WTC11 (cell line): ENCODE results near the gene STXBP6. TPM values are rescaled to one million over a fixed set of nuclear protein-coding genes. Genes with fewer than 3 reads are reported as not detected.
A peak's percentile ranks its signal among the peaks of the same experiment; 100 is the strongest.

Experiments used
- ATAC-seq: fragments of 200-7000 bp; cut with Tn5 transposase; 2 replicates; pipeline ENCODE4 v1.10.0; 2021; ENCODE audit warnings: mild to moderate bottlenecking, moderate library complexity
- CTCF ChIA-PET: fragments of 300-600 bp; sonication (Branson Sonifier 250); formaldehyde crosslinking; loops from one replicate; lab custom pipeline; 2021; ENCODE audit warnings: antibody characterized with exemption; lab: Charles Lee
- POLR2A ChIA-PET: fragments of 350-600 bp; sonication (Branson Sonifier 250); formaldehyde crosslinking; loops from one replicate; lab custom pipeline; 2021; ENCODE audit warnings: antibody characterized with exemption; lab: Charles Lee
- DNase-seq: peaks from one replicate; pipeline ENCODE4 v3.0.0; 2021; ENCODE audit warnings: low spot score
- H3K27ac Mint-ChIP-seq: 2 replicates; pipeline ENCODE4 v1.8.0; 2021; ENCODE audit warnings: mixed read lengths
- H3K27me3 Mint-ChIP-seq: 2 replicates; pipeline ENCODE4 v1.8.0; 2021; ENCODE audit warnings: low read depth, mild to moderate bottlenecking, moderate library complexity, mixed read lengths
- H3K36me3 Mint-ChIP-seq: 2 replicates; pipeline ENCODE4 v1.8.0; 2021; ENCODE audit warnings: mixed read lengths
- H3K4me1 Mint-ChIP-seq: 2 replicates; pipeline ENCODE4 v1.8.0; 2022; ENCODE audit warnings: mixed read lengths
- H3K4me3 Mint-ChIP-seq: 2 replicates; pipeline ENCODE4 v1.8.0; 2021; ENCODE audit warnings: mild to moderate bottlenecking, moderate library complexity, mixed read lengths
- H3K9me3 Mint-ChIP-seq: 2 replicates; pipeline ENCODE4 v1.8.0; 2021; ENCODE audit warnings: mixed read lengths
- EMX1 ChIP-seq: fragments of 250-450 bp; sonication (Bioruptor Pico); IDR thresholded peaks from 2 replicates; pipeline ENCODE4 v1.8.0; 2021; ENCODE audit warnings: mild to moderate bottlenecking
- FOXK1 ChIP-seq: sonication (generic); formaldehyde crosslinking; IDR thresholded peaks from 2 replicates; pipeline ENCODE4 v1.8.0; 2022; ENCODE audit warnings: mild to moderate bottlenecking, moderate library complexity, missing genetic modification reagents
- GABPB1 ChIP-seq: sonication (generic); formaldehyde crosslinking; IDR thresholded peaks from 2 replicates; pipeline ENCODE4 v1.8.1; 2023; ENCODE audit warnings: mild to moderate bottlenecking, missing genetic modification reagents
- GRHL2 ChIP-seq: fragments of 250-450 bp; sonication (Bioruptor Pico); IDR thresholded peaks from 2 replicates; pipeline ENCODE4 v1.8.0; 2022; ENCODE audit warnings: mild to moderate bottlenecking, moderate library complexity; ENCODE audit not compliant: insufficient replicate concordance, severe bottlenecking
- GTF2I ChIP-seq: fragments of 250-450 bp; sonication (Bioruptor Pico); conservative IDR thresholded peaks from 2 replicates; pipeline ENCODE4 v1.4.0; 2021; ENCODE audit warnings: mild to moderate bottlenecking
- HMGA2 ChIP-seq: fragments of 250-450 bp; sonication (Bioruptor Pico); IDR thresholded peaks from 2 replicates; pipeline ENCODE4 v1.4.0; 2021; ENCODE audit warnings: mild to moderate bottlenecking, moderate library complexity
- SOX15 ChIP-seq: fragments of 250-450 bp; sonication (Bioruptor Pico); IDR thresholded peaks from 2 replicates; pipeline ENCODE4 v1.9.0; 2021; ENCODE audit warnings: mild to moderate bottlenecking
- TP53 ChIP-seq: sonication (generic); formaldehyde crosslinking; IDR thresholded peaks from 2 replicates; pipeline ENCODE4 v1.8.1; 2023; ENCODE audit warnings: mild to moderate bottlenecking, missing genetic modification reagents
- ZNF121 ChIP-seq: sonication (generic); formaldehyde crosslinking; IDR thresholded peaks from 2 replicates; pipeline ENCODE4 v1.8.0; 2023; ENCODE audit warnings: missing genetic modification reagents
- ZNF219 ChIP-seq: sonication (generic); formaldehyde crosslinking; IDR thresholded peaks from 2 replicates; pipeline ENCODE4 v1.8.0; 2023; ENCODE audit warnings: missing genetic modification reagents, mild to moderate bottlenecking, borderline replicate concordance
- ZNF396 ChIP-seq: fragments of 250-450 bp; sonication (Bioruptor Pico); IDR thresholded peaks from 2 replicates; pipeline ENCODE4 v1.8.0; 2021; ENCODE audit warnings: mild to moderate bottlenecking, moderate library complexity, borderline replicate concordance
- total RNA-seq: library from RNA; stranded (reverse); gene quantifications from 3 replicates; pipeline ENCODE4 v1.2.3, GENCODE V29; 2021
- TF ChIP-seq, protein P1 (sequence below): sonication (generic); formaldehyde crosslinking; IDR thresholded peaks from 2 replicates; pipeline ENCODE4 v1.8.1; 2023; ENCODE audit warnings: mild to moderate bottlenecking, moderate library complexity, missing genetic modification reagents
- TF ChIP-seq, protein P2 (sequence below): sonication (generic); formaldehyde crosslinking; conservative IDR thresholded peaks from 2 replicates; pipeline ENCODE4 v1.8.1; 2023; ENCODE audit warnings: mild to moderate bottlenecking, low read depth, missing genetic modification reagents, moderate library complexity
- TF ChIP-seq, protein P3 (sequence below): sonication (generic); formaldehyde crosslinking; IDR thresholded peaks from 2 replicates; pipeline ENCODE4 v1.8.0; 2022; ENCODE audit warnings: mild to moderate bottlenecking, missing genetic modification reagents

Gene STXBP6
- total RNA-seq, 1 experiment from 2014 or later: 4.2 TPM

DNA sequence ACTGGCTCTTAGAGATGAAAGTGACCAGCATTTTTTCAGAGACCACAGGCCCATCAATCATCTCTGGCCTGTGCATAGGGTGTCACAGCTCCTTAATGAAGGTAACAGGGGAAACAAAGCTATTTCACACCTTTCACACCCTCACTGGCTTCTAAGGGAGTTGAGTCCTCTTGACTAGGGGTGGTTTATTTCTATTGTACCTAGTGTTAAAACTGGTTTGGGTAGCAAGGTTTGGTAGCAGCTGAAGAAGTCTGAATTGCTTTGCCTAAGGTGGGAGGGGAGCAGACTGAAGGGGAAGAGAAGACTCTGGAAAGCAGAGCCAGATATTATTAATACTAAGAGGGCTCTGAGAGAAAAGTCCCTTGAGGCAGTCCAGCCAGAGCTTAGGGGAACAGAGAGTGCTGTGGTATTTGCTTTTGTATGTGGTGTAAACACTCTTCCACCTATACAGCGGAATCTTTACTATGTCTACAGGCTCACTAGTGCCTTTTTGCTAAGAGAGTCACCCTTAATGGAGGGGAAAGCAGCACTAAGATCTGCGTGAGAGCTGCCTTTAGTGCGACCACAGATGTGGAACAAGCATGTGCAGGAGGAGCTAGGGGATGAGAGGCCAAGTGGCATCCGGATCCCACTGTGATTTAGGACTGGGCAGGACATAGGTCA lies 95.8 kb downstream of the STXBP6 start:
- H3K36me3 Mint-ChIP-seq: peaks cover 4% of the 10 kb centered on the region; the same call in 1 of the 2 replicates
- POLR2A ChIA-PET: no interaction called here

DNA sequence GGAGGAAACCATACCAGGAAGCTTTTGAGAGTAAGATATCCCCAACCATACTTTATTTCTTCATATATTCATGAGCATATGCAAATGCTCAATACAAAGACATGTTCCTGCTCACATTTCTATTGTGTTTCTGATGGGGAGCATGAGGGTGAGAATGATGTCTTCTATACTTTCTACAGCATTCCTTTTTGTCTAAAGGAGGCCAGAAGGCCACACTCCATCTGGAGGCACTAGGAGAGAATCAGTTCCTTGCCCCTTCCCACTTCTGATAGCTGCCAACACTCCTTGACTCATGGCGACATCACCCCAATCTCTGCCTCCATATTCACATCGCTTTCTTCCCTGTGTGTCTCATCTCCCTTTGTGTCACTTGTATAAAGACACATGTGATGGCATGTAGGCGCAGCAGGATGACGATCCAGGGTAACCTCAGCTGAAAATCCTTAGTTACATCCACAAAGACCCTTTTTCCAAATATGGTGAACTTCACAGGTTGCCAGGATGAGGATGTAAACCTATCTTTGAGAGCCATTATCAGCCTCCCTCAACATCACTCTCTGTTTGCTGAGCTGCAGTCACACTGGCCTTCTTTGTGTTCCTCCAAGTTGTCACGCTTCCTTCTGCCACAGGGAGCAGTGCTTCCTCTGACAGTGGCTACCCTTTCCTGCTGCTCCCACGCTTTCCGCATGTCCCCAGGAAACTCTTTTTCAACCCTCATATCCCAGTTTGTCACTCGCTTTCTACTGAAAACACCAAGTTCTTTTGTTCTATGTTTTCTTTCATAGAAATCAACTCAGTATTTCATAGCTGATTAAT lies 96.9 kb downstream of the STXBP6 start:
- ATAC-seq (peak; percentile 97), DNase-seq (peak; percentile 49)
- peak overlapping the region; percentile 36; the same call in 1 of the 2 replicates for H3K27ac Mint-ChIP-seq
- H3K27me3 Mint-ChIP-seq: no peaks in the 10 kb centered on the region
- no peak overlapping the region for H3K4me3 Mint-ChIP-seq
- H3K4me1 Mint-ChIP-seq: peaks cover 33% of the 10 kb centered on the region
- peaks cover 4% of the 10 kb centered on the region; the same call in 1 of the 2 replicates for H3K36me3 Mint-ChIP-seq
- peaks cover 11% of the 10 kb centered on the region for H3K9me3 Mint-ChIP-seq
- CTCF ChIA-PET: interaction anchor here (0.8 to 1.4 kb wide), 4 partner anchors 10 to 1055 kb away, joined by 3 to 6 read pairs (median 4); no protein-coding TSS in a partner anchor
- POLR2A ChIA-PET: no interaction called here
- TF ChIP-seq HMGA2 (CRISPR knock-in tag): no peak
- TF ChIP-seq GABPB1 (CRISPR knock-in tag): peak; percentile 46; the same call in 1 of the 2 replicates

More for the DNA sequence above, 95.8 kb downstream of the STXBP6 start:
- ATAC-seq: no peak
- Mint-ChIP-seq H3K27me3 (no peaks in the 10 kb centered on the region), H3K27ac (no peak overlapping the region), H3K4me3 (no peak overlapping the region)
- no peak for TF ChIP-seq SOX15 (CRISPR knock-in tag)
- TF ChIP-seq, protein P1, sequence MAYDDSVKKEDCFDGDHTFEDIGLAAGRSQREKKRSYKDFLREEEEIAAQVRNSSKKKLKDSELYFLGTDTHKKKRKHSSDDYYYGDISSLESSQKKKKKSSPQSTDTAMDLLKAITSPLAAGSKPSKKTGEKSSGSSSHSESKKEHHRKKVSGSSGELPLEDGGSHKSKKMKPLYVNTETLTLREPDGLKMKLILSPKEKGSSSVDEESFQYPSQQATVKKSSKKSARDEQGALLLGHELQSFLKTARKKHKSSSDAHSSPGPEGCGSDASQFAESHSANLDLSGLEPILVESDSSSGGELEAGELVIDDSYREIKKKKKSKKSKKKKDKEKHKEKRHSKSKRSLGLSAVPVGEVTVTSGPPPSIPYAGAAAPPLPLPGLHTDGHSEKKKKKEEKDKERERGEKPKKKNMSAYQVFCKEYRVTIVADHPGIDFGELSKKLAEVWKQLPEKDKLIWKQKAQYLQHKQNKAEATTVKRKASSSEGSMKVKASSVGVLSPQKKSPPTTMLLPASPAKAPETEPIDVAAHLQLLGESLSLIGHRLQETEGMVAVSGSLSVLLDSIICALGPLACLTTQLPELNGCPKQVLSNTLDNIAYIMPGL: no peak
- TF ChIP-seq, all 79 proteins: peak for 0
- Mint-ChIP-seq H3K4me1 (peaks cover 36% of the 10 kb centered on the region), H3K9me3 (peaks cover 11% of the 10 kb centered on the region)
- DNase-seq: no peak
- CTCF ChIA-PET: interaction anchor here (0.8 to 1.4 kb wide), 2 partner anchors 26 to 148 kb away, joined by 3 to 6 read pairs; no protein-coding TSS in a partner anchor

DNA sequence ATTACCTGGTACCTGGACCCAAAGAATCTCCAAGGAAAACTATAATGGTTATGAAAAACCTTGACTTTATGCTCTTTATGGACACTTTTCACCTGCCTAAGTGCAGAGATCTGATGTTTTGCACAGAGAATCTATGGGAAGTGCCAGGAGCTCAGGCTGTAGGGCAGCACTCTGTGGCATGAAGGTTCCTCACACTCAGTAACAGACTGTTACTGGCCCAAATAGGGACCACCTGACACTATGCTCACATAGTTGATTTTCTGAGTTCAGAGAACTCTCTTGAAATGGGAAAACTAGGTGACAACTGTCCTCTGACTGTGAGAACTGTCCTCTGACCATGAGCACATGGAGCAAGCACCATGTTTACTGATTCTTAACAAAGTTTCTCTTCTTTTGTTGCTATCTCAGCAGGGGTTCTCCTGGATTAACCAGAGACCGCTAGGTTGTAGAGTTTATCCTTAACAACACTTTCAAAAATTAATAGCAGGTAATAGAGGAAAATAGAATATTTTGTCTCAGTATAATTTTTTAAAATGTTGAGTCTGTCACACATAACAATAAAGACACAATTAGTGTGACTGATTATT lies 101.6 kb downstream of the STXBP6 start:
- H3K36me3 Mint-ChIP-seq: peaks cover 4% of the 10 kb centered on the region; the same call in 1 of the 2 replicates
- H3K4me3 Mint-ChIP-seq: no peak overlapping the region
- peaks cover 36% of the 10 kb centered on the region for H3K4me1 Mint-ChIP-seq
- H3K9me3 Mint-ChIP-seq: peaks cover 9% of the 10 kb centered on the region
- ChIA-PET POLR2A (no interaction called here), CTCF (no interaction called here)
- no peaks in the 10 kb centered on the region for H3K27me3 Mint-ChIP-seq
- DNase-seq (no peak), ATAC-seq (no peak)
- no peak overlapping the region for H3K27ac Mint-ChIP-seq
- no peak for TF ChIP-seq FOXK1 (CRISPR knock-in tag)
- no peak for TF ChIP-seq GTF2I (CRISPR knock-in tag)
- TF ChIP-seq ZNF219: no peak
- TF ChIP-seq TP53: no peak
- TF ChIP-seq, protein P2, sequence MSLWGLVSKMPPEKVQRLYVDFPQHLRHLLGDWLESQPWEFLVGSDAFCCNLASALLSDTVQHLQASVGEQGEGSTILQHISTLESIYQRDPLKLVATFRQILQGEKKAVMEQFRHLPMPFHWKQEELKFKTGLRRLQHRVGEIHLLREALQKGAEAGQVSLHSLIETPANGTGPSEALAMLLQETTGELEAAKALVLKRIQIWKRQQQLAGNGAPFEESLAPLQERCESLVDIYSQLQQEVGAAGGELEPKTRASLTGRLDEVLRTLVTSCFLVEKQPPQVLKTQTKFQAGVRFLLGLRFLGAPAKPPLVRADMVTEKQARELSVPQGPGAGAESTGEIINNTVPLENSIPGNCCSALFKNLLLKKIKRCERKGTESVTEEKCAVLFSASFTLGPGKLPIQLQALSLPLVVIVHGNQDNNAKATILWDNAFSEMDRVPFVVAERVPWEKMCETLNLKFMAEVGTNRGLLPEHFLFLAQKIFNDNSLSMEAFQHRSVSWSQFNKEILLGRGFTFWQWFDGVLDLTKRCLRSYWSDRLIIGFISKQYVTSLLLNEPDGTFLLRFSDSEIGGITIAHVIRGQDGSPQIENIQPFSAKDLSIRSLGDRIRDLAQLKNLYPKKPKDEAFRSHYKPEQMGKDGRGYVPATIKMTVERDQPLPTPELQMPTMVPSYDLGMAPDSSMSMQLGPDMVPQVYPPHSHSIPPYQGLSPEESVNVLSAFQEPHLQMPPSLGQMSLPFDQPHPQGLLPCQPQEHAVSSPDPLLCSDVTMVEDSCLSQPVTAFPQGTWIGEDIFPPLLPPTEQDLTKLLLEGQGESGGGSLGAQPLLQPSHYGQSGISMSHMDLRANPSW (CRISPR knock-in tag): no peak
- TF ChIP-seq, protein P3, sequence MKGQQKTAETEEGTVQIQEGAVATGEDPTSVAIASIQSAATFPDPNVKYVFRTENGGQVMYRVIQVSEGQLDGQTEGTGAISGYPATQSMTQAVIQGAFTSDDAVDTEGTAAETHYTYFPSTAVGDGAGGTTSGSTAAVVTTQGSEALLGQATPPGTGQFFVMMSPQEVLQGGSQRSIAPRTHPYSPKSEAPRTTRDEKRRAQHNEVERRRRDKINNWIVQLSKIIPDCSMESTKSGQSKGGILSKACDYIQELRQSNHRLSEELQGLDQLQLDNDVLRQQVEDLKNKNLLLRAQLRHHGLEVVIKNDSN: no peak
- no peak for TF ChIP-seq GRHL2 (CRISPR knock-in tag)
- TF ChIP-seq ZNF121 (CRISPR knock-in tag): no peak
- no peak for TF ChIP-seq EMX1 (CRISPR knock-in tag)
- no peak for TF ChIP-seq ZNF396 (CRISPR knock-in tag)
